KBM-7 (cell line): ENCODE measurements around the gene KCTD6.

Experiments used
- DNase-seq: peaks from one replicate; pipeline ENCODE4 v3.0.0-alpha.2; 2015
- in situ Hi-C: fragments of 300-500 bp; cut with MboI; formaldehyde crosslinking; loops from 2 replicates; pipeline ENCODE4 v1.14.3; 2020; ENCODE audit warnings: low sequenced_read_pairs, low pct_unique_long_range_greater_than_20kb, mixed read lengths

KCTD6 gene

DNA sequence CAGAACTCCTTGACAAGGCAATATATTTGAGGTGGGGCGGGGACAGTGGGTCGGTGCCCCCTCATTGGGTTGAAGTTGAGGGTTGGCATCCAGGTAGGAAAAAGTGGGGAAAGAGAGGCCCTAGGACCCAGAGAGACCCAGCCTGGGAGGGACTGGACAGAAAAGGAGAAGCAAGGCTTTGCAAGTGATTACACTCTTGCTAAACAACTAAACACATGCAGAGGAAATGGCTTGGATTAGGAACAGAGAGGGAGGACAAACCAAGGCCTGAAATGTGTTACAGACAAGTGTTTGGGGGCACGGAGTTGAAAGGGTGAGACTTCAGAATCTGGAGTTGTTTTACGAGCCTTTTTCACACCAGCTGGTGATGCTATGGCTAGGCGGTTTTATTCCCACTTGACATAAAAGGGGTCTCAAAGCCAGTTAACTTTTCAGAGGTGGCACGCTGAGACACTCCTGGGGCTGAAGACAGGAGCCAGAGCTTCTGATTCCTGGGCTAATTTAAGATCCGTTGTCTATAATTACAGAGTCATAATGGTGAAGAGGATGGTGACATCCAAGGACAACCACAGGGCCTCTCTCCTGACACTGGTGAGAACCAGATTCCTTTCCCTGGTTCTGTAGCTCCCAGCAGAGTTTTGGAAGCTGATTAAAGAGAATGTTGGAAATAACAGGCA lies 7.7 kb upstream of the KCTD6 start:
- DNase-seq: peak; percentile 53
- in situ Hi-C loops: no loop called here

DNA sequence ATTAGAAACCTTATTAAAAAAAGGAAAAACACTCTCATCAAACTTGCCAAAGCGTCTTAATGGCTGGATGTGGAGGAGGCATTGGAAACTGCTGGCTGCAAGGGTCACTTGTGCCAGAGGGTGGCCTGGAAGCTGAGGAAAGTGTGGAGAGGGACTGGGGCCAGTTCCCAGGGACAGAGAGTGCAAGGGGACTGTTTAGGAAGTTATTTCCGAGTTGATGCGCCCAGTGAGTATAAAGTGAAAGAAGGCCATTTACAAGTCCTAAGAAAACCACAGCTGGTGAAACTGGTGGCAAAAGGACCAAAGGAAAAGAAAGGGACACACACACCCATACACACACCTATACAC lies 7.2 kb upstream of the KCTD6 start:
- in situ Hi-C loops: no loop called here
- DNase-seq: no peak

DNA sequence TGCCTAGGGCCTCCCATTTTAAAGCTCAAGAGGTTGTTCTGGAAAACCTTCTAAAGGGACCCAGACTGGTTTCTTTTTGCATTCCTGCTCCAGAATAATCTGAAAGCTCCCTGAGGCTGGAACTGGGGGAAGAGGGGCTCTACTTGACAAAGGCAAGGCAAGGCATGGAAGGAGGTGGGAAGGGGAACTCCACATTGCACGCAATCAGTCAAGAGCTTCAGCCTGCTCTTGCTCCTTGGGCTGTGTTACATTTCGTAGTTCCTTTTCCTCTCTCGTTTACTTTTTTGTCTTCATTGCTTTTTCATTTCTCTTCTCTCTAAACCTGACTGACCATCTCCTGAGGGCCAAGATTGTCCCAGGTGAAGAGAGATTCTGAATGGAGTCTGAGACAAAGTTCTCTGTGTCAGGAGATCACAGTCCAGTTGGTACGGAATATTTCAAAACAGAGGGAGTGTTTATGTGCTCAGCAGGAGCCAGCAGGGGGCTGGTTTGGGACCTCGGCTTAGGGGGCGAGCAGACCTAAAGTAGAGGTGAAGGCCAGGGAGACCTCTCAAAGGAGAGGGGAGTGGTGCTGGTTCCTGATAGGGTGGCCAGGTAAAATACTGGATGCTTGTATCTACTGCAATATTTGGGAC lies 6.0 kb upstream of the KCTD6 start:
- in situ Hi-C loops: no loop called here
- DNase-seq: no peak

DNA sequence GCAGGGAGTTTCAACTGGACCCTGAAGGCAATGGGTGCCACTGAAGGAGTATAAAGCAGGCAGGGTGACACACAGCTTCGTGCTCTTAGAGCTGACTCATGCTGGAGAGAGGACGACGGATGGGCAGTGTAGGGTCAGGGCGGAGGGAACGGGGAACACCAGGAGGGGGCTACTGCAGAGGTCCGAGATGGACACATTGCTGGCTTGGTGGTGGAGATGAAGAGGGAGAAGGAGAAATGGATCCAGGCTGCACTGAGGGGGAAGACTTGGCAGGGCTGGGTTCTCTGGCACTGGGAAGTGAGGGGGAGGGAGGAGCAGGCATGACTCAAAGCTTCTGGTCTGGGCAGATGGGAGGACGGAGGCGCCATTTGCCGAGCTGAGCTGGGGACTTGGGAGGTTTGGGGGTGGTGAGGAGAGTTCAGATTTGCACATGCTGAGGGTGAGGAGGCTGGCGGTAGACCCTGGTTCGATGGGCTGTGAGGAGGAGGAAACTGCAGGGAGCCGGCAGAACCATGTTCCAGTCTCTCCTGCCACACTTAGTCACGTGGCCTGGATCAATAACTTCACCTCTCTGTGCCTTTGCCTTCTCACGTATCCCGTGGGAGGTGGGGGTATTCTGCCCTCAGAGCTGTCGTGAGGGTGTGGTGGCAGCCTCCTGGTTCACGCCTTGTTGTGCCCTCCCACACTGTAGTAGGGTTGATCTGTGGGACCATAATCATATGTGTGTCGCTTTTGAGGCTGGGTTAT lies 4.6 kb upstream of the KCTD6 start:
- in situ Hi-C loops: no loop called here

DNA sequence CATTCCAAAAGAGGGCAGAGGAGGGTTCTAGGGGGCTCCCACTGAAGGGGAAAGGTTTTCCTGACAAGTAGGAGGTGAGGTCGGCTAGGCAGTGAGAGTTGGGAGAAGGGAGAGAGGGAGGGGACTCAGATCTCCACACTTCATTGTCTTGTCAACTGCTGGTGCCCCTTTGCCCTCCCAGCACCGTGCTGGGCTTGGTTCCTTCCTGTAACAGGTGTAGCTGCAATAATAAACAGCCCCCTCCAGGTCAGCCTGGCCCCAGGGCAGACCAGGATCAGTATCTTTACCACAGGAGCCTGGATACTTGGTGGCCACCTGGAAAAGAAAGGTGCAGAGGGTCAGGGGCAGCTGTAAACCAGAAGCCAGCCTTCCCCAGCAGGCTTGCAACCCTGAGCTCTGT lies 2.9 kb upstream of the KCTD6 start:
- no peak for DNase-seq
- in situ Hi-C loops: no loop called here

More for the DNA sequence above, 4.6 kb upstream of the KCTD6 start:
- no peak for DNase-seq

DNA sequence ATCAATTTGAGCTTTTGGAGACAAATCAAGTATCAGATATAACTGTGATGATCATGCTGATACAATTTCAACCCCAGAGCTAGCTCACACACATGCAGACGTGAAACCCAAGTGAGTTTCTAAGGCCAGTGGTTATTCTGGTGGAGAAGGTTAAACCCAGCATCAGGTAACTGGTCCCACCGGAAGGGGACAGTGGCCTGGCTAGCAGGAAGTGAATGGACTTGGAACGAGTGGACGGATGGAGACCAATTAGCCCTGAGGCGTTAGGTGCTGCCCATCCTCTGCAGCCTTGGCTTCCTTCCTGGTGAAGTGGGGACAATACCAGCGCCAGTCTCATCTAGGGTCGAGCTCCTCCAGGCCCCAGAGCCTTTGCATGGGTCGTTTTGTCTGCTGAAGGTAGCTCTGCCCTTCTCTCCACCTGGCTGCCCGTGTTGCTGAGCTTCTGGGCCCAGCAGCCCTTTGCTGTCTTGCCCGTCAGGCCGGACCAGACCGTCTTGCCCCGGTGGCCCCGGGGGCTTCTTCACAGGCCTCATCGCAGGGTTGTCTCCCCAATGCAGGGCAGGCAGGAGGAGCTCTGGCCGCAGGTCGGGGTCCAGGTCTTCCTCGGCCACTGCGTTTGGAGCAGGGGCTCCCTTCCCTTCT lies 915 bp upstream of the KCTD6 start:
- no peak for DNase-seq
- in situ Hi-C loops: no loop called here

DNA sequence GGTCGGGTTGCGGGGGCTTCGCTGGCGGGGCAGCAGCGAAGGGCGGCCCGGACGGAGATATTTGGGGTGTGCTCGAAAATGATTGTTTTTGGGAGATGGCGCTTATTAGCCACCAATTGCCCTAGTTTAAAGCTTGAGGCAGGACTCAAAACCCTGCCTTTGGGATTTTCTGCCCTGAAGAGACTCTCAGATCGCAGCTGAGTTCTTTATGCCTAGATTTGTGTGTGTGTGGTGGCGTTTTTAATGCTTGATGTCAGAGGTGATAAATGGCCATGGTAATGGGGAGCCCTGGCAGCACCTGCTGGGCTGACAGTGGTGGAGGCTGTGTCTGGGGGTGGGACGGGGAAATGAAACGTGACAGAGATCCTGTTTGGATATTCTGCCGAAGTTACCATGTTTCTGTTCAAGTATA lies 604 bp downstream of the KCTD6 start:
- DNase-seq: no peak
- in situ Hi-C loops: no loop called here

DNA sequence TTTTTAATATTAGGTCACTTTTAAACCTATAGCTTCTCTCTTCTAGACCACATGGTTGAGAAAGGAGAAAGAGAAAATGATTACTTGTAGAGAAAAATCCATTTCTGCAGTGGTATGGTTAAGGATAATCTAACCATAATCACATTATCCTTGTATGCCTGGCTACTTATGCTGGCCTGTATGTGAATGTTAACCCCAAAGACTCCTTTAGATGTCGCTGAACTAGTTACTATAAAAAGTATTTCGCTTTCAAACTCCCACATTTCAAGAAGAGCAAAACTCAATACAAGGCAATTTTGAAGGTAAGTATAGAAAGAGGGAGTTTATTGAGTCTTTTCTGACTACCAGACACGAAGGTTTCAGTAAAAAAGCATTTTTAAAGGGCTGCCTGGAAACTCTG lies 2.2 kb downstream of the KCTD6 start:
- in situ Hi-C loops: no loop called here
- DNase-seq: no peak

DNA sequence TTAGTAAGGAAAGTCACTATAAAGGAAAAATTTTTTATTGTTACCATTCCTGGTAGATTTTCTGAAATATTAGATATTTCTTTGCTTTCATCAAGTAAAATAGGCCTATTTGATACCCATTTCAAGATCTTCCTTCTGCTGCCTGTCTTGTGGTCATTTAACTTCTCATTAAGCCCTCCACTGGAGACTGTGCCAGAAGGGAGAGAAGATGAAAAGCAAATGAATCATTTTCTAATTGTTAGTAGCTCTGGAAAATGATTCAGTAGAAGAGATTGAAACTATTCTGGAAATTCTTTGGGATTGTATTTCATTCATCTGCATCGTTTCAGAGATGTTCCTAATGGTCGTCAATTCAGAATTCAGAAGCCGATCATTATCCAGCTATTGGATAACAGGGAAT lies 3.2 kb downstream of the KCTD6 start:
- in situ Hi-C loops: no loop called here
- no peak for DNase-seq

DNA sequence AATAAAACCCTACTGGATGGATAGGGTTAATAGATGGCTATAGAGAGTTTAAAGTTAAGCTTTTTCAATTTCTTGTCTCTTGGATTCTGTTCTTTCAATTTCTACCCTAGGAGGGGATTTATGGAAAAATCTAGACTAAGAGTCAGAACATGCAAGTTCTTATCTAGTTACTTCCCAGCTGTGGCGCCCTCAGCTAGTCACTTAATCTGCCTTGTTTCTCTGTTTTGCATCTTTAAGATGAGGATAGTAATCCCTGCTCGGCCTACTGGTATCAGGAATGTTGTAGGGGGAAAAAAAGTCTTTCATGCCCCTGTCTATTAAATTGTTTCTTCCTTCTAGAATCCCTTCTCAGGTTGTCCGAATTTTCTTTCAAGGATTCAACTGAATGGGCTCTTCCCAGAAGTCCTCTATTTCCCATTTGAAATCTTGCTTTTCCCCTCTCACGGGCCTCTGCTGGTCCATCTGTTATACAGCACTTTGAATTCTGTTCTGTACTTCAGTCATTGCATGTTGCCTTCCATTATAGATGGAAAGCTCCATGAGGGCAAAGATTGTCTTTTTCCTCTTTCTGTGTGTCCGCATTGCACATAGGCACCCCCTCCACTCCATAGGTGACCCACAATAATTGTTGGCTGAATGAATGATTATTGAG lies 4.4 kb downstream of the KCTD6 start:
- no peak for DNase-seq
- in situ Hi-C loops: no loop called here

DNA sequence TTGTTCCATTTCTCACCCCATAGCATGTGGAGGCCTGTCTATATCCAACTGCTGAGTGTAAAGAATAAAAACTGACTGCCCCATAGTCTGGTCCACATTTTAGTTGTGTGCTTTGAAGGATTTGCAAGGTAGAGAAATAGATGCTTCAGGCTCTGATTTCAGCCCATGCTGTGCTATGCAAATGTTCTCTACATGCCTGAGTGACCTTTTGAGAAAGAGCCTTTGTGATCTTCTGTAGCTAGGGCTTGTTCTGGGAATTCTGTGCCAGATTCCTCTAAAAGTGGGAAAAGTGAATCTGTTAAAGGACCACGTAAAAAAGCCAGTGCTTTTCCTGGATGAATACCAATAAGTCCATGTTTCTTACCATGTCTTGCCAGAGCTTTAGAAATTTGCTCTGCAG lies 5.2 kb downstream of the KCTD6 start:
- in situ Hi-C loops: no loop called here
- no peak for DNase-seq

DNA sequence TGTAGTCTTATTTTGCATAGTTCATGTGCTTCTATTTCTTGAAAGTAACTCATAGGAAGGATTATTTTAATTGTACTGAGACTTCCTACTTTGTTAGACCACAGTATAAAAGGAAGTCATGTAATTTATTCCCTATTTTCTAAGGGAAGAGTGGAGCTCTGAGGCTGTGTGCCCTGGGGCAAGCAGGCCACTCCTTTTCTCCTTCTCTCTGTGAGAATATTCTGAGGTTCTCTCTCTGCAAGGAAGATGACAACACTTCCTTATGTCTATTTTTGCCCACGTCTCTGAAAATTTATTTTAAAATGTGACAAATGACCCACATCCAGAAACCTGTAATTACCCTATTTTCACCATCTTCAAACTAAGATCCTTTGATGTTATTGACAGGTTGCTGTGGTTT lies 11.0 kb downstream of the KCTD6 start:
- no peak for DNase-seq
- in situ Hi-C loops: no loop called here

DNA sequence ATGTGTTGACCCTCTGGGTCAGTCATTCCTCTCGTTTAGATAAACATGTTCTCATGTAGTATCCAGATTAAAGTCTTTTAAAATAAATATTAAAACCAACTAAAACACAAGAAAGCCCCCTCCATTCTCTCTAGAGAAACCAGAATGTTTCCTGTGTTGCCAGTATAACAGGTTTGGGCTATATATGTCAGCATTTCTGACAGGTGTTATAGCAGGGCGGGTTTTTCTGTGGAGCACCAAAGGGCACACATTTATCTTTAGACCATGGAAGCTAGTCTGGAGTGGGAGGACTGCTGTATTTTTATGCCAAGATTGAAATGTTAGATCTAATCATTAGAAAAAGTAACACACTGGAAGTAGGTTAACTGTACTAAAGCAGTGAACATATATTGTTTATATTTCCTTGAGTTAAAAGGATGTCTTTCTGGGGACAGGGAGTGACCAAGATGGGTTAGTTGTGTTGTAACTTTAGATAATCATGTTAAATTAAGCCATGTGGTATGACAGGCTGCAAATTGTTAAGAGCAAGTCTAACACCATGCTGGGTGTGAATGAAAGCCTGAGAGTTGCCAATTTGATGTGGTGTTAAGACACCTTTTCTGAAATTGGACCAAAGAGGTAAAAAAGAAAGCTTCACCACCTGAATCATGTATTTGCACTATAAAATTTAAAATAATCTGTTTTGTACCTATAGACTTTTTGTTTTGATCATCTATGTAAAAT lies 15.6 kb downstream of the KCTD6 start:
- in situ Hi-C loops: no loop called here
- DNase-seq: no peak

DNA sequence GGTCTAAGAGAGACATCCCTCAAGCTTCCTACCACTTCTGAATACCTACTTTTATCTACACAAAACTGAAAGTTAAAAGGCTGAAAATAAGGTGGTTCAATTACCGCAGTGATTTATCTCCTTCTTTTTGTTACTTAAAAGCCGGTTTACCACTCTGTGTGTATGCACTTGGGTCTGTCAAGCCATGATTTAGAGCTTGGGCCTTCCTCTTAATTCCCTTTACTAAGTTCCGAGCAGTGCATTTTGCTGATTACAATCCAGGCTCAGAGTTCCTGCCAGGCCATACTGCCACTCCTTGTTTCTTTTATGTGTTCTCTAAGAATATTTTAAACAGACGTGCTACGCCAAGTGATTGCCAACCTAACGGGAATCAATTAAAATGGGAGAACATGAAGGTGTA lies 16.5 kb downstream of the KCTD6 start:
- in situ Hi-C loops: no loop called here
- no peak for DNase-seq

DNA sequence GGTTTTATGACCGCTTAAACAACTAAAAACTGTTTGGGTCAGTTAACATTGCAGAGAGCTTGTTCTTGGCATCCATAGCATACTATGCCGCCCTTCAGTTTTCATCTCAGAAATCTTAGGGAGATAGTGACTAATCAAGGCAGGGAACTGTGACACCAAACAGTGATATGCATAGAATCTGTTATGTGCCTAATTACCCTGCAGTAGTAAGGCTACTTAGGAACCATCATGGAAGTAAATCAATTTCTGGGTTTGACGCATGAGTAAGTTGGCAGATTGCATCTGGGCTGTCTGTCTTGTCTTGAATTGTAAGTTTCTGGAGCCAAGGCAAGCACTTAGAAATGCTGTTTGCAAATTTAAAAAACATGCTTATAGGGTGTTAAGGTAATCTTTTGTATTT lies 22.5 kb downstream of the KCTD6 start:
- in situ Hi-C loops: no loop called here
- no peak for DNase-seq

DNA sequence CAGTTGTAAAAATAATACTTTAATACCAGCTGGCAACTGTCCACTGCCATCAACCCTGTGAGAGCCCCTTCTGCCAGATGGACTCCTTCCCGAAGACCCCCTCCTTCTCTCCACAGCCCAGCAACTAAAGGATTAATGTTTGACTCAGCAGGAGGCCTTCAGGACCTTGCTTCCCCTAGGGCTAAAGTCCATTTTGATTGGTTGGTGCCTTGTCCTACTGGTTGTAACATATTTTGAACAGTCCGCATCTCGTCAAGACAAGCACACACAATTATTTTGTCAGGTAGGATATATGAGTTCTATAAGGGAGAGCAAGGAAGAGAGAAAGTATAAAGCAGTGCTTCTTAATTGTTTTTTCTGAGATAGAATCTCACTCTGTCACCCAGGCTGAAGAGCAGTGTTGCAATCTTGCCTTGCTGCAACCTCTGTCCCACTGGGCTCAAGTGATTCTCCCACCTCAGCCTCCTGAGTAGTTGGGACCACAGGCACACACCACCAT lies 26.4 kb downstream of the KCTD6 start:
- DNase-seq: no peak
- in situ Hi-C loops: no loop called here

DNA sequence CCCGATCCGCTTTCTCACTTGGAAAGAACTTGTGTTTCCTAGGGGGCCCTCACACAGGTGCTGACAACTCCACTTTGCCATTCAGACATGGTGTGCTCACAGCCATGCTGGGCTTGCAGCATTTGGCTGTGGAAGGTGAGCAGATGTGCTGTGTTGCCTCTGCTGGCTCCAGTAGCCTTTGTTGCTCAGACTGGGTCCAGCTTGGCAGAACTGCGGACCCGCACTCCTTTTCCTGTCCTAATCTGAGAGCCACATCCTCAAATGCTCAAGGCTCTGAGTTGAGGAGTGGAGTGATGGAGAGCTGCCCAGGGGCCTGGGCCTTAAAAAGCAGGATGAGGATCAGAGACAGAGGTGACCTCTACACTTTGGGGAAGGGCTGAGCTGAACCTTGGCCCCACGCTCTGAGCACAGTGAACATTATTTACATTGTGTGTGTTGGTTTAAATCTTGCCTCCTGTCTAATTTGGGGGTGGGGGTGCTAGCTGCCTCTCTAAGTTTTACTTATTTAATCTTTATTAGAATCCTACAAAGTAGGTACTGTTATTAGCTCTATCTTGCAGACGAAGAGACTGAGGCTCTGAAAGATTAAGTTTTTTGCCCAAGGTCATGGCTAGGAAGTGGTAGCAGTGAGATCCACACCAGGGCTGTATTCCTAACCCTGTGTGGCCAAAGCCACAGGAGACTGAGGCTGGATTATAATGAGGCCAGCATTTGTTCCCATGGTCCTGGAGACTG lies 27.9 kb downstream of the KCTD6 start:
- no peak for DNase-seq
- in situ Hi-C loops: no loop called here
